GM23338 (cell line): Measurements from ENCODE around the gene PLSCR4.

Source experiments
- CREB1 ChIP-seq: fragments of 250-450 bp; sonication (Bioruptor Pico); IDR thresholded peaks from 2 replicates; pipeline ENCODE4 v1.5.0; 2020; ENCODE audit warnings: low read depth, mild to moderate bottlenecking, moderate library complexity
- CTCF ChIP-seq, 2 experiments: fragments of 200-600 bp in 1 of 2; sonication (generic) in 1 of 2; conservative IDR thresholded peaks; 2 replicates each; pipeline versions ENCODE4 v1.5.1 to v1.6.1; 2016 to 2017; ENCODE audit warnings: antibody characterized with exemption in 2 of 2, low read depth in 2 of 2, mild to moderate bottlenecking in 2 of 2, moderate library complexity in 1 of 2
- EZH2 ChIP-seq: fragments of 200-600 bp; sonication (generic); IDR thresholded peaks from one replicate; pipeline ENCODE4 v1.8.0; 2017; ENCODE audit warnings: antibody characterized with exemption, mild to moderate bottlenecking, low read depth; ENCODE audit not compliant: unreplicated experiment
- POLR2AphosphoS5 ChIP-seq: IDR thresholded peaks from 2 replicates; pipeline ENCODE4 v1.6.1; 2016; ENCODE audit warnings: antibody characterized with exemption, low read depth
- STAT1 ChIP-seq: IDR thresholded peaks from one replicate; pipeline ENCODE4 v1.6.1; 2016; ENCODE audit warnings: antibody characterized with exemption; ENCODE audit not compliant: unreplicated experiment

GRCh38 chr3:146180376-146180775 lies 70.5 kb downstream of the PLSCR4 start:
- no peak for TF ChIP-seq STAT1
- no peak for TF ChIP-seq CTCF (conservative IDR thresholded peaks at IDR 0.05; ENCODE audit: low read depth in 2 of 2)
- TF ChIP-seq CREB1 (CRISPR knock-in tag): no peak
- no peak for TF ChIP-seq POLR2AphosphoS5
- no peak for TF ChIP-seq EZH2
